GM13977 (cell line): ENCODE measurements around the gene SYT2.
"Not testable (repeated sequence)": the region's sequence is repeated elsewhere in the genome, so short reads cannot be mapped to it uniquely, and the experiment has no call there.

Experiments used
- DNase-seq: peaks from one replicate; pipeline ENCODE4 v3.0.0; 2012; ENCODE audit warnings: low spot score
- in situ Hi-C: fragments of 300-500 bp; cut with MboI; formaldehyde crosslinking; loops from one replicate; pipeline ENCODE4 v1.12.0; 2022; ENCODE audit warnings: low sequenced_read_pairs, low pct_unique_long_range_greater_than_20kb, mixed read lengths, inconsistent platforms; ENCODE audit not compliant: unreplicated experiment
- TF ChIP-seq, protein P1 (sequence below): IDR thresholded peaks from 2 replicates; pipeline ENCODE4 v1.5.1; 2012; ENCODE audit warnings: mild to moderate bottlenecking, control low read depth; ENCODE audit not compliant: insufficient read depth; ENCODE audit errors: extremely low read depth, missing control alignments

SYT2 gene

DNA sequence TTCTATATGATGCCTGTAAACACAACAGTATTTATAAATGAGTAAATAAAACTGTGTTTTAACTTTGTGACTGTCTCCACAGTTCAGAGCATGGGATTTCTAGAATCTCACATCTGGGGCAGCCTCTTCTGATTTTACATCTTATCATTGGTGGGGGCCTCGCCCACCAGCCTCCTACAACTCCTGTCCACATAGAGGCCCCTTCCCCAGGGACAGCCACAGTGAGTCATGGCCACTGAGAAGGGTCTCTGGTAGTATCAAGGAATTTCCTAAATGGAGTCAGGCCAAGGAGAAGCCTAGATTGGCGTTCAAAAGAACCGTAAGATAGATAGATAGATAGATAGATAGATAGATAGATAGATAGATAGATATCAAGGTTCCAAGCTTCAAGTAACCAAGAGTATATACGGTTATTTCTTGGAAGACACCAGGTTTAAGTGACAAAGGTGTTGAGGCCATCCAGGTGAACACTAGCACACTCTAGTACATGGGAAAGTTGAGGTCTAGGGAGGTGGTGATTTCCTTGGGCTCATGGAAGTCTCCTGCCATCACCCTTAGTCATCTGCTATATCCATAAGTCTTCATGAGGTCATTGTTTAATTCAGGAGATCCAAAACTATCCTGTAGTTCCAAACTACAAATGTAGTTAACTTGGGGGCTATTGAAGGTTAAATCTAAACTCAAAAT, 121.6 kb downstream of the SYT2 start:
- TF ChIP-seq, protein P1, sequence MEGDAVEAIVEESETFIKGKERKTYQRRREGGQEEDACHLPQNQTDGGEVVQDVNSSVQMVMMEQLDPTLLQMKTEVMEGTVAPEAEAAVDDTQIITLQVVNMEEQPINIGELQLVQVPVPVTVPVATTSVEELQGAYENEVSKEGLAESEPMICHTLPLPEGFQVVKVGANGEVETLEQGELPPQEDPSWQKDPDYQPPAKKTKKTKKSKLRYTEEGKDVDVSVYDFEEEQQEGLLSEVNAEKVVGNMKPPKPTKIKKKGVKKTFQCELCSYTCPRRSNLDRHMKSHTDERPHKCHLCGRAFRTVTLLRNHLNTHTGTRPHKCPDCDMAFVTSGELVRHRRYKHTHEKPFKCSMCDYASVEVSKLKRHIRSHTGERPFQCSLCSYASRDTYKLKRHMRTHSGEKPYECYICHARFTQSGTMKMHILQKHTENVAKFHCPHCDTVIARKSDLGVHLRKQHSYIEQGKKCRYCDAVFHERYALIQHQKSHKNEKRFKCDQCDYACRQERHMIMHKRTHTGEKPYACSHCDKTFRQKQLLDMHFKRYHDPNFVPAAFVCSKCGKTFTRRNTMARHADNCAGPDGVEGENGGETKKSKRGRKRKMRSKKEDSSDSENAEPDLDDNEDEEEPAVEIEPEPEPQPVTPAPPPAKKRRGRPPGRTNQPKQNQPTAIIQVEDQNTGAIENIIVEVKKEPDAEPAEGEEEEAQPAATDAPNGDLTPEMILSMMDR: no peak
- in situ Hi-C loops: no loop called here
- no peak for DNase-seq

DNA sequence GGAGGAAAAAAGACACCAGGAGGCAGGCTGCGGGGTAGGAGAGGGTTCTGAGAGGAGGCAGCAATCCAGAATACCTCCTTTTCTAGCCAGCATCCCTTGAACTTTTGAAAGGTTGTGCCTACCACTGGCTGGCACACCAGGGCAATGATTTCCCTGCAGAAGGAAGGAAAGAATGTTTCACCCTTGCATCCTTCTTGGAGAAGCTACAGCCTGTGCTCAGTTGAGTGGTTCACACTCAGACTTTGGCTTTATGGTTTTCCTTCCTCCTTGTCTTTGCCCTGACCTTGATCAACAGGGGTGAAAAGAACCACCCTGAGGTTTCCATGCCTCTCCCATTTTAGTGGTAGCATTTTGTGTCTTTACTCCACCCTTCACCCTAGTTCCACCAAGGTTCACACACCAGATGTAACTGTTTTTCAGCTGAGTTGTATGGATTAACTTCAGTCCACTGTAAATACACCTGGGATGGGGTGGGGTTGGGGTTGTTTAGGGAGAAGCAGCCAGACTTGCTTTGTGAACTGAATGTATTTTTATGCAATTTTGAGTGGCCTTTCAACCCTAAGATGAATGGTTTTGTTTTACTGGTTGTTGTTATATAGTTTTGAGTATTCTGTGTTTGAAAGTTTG, 122.3 kb downstream of the SYT2 start:
- TF ChIP-seq, protein P1: no peak
- DNase-seq: no peak
- in situ Hi-C loops: no loop called here

DNA sequence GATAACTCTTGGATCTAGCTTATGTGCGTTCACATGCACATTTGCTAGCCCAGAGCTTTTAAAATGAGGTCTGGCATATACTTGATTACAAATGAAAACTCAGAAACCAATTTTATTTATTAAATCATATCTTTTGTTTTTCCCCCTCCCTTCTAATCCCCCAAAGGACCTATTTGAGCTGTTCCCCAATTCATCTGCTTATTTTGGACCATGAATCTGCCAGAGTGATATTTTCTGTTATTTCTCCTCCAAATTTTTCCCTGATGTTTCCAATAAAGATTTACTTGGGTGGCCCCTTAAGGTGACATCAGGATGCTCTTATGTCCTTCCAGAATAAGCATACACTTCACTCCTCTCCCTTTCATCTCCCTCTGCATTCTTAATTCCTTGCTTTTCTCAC, 123.4 kb downstream of the SYT2 start:
- TF ChIP-seq, protein P1: no peak
- in situ Hi-C loops: no loop called here
- no peak for DNase-seq

DNA sequence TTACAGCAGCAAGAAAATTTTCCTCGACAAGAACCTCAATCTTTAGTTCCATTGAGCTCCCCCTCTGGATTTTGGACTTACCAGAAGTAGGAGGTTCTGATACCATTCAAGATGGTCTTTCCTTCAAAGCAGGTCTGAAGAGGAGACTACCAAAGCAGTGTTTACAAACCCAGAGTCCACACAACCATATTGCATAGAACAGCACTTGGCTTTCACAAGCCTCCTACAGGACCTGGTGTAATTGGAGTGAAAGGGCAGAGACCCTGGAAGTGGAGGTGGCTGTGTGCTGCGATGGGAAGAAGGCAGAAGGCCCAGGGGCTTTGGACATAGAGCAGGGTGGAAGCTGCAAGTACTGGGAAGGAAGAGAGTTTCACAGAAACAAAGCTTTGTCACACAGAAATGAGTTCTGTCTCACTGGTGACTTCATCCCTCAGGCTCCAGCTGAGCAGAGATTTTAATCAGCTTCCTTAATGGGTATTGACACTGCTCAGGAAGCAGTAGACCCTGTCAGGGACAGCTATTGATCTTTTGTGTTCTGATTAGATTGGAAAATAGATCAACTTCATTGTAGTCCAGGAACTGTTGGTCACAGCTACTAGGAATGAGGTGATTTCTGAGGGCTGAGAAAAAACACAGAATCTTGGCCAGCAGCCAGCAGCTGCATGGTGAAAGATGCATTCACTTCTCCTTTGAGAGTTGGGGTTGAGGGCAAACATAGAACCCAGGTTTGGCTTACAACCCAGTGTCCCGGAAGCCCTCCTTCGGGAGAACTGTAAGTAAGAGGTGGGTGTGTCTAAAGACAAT, 124.0 kb downstream of the SYT2 start:
- TF ChIP-seq, protein P1: no peak
- in situ Hi-C loops: no loop called here
- DNase-seq: no peak

DNA sequence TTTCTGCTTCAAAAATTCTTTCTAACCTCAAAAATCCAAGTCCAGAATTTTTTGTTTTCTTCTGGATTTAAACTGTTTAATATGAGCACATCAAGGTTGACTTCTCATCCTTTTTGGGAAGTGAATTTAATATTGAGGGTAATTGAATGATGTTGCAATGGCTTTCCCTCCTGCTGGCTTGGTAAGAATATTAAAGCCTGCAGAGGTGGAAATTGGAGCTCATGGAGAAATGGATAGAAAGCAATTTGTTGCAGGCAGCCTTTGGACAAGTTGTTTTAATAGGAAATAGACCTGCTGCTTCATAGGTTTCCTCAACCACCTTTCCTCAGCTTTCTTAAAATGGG, 124.7 kb downstream of the SYT2 start:
- in situ Hi-C loops: no loop called here
- TF ChIP-seq, protein P1: no peak
- no peak for DNase-seq

DNA sequence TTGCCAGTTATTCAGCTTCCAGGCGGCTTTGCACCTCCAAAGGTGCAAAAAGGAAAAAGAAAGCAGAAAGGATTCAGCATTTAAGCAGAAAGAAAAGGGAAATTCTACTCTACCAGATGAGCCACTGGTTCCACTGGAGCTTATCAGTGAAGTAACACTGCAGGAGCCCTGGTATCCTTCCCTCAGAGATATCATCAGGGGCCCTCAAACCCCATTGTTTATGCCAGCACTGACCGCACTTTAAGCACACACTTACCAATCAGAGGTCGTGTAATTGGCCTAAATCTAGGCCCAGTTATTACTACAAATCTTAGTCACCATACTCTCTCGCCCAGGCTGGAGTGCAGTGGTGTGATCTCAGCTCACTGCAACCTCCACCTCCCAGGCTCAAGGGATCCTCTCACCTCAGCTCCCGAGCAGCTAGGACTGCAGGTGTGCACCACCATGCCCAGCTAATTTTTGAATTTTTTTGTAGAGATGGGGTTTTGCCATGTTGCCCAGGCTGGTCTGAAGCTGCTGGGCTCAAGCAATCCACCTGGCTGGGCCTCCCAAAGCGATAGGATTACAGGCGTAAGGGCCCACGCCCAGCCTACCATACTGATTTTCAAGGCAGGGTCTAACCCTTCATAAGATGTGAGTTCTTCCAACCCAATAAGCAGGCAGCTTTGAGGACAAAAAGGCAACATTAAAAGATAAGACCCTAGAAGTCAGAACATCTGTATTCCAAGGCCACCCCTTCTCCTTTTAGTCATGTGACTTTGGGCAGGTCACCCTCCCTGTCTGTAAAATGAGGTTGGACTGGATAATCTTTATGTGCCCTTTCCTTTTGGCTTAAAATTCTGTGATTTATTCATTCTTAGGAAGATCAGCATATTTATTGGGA, 125.3 kb downstream of the SYT2 start:
- DNase-seq: no peak
- TF ChIP-seq, protein P1: no peak
- in situ Hi-C loops: no loop called here

DNA sequence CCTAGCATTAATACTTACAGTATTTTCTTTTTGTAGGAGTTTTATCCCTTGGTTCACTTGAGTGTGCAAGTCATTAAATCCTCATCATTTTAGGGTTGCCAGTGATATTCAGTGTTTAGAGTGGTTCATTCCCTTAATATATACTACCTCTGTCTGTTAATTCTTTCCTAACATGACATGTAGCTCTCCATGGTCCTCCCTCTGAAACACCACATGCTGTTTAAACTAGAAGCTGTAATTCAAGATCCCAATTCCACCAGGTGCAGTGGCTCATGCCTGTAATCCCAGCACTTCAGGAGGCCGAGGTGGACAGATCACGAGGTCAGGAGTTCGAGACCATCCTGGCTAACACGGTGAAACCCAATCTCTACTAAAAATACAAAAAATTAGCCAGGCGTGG, 127.9 kb downstream of the SYT2 start:
- in situ Hi-C loops, DNase-seq: not testable (repeated sequence)
